HEK293 (cell line): ENCODE measurements around the gene DDR2.

Experiments
- ZNF16 ChIP-seq: fragments of 450-650 bp; formaldehyde crosslinking; IDR thresholded peaks from 2 replicates; pipeline ENCODE4 v1.5.1; 2016; ENCODE audit warnings: low read depth, missing biosample characterization, missing genetic modification characterization
- ZNF629 ChIP-seq: fragments of 450-650 bp; formaldehyde crosslinking; IDR thresholded peaks from 2 replicates; pipeline ENCODE4 v1.5.1; 2017; ENCODE audit warnings: missing biosample characterization, missing genetic modification characterization
- ZNF670 ChIP-seq: fragments of 450-650 bp; formaldehyde crosslinking; IDR thresholded peaks from 2 replicates; pipeline ENCODE4 v1.5.1; 2016; ENCODE audit warnings: missing biosample characterization, missing genetic modification characterization, low read depth
- ZNF747 ChIP-seq: fragments of 450-650 bp; formaldehyde crosslinking; IDR thresholded peaks from 2 replicates; pipeline ENCODE4 v1.5.1; 2016; ENCODE audit warnings: missing biosample characterization, missing genetic modification characterization
- TF ChIP-seq, protein P1 (sequence below): fragments of 450-650 bp; formaldehyde crosslinking; IDR thresholded peaks from 2 replicates; pipeline ENCODE4 v1.5.1; 2016; ENCODE audit warnings: missing biosample characterization, missing genetic modification characterization
- TF ChIP-seq, protein P2 (sequence below): fragments of 450-650 bp; formaldehyde crosslinking; IDR thresholded peaks from 2 replicates; pipeline ENCODE4 v1.5.1; 2016; ENCODE audit warnings: missing biosample characterization, missing genetic modification characterization

DNA sequence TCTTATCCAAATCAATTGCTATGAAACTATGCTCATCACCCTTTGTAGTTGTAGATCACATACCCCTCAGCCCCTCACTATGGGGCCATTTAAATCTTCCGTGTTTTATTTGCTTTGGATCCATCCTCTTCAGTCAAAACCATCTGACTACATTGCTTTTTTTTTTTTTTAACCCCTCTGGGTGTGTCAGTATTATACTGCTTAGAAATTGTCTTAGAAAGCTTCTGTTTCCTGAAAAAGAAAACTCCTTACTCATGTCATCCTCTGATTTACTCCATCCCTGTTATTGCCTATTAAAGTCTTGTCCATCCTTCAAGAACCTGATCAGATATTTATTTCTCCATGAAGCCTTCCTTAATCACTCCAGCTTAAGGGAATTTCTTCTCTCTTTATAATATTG is 84.3 kb downstream of the DDR2 start:
- TF ChIP-seq, protein P1, sequence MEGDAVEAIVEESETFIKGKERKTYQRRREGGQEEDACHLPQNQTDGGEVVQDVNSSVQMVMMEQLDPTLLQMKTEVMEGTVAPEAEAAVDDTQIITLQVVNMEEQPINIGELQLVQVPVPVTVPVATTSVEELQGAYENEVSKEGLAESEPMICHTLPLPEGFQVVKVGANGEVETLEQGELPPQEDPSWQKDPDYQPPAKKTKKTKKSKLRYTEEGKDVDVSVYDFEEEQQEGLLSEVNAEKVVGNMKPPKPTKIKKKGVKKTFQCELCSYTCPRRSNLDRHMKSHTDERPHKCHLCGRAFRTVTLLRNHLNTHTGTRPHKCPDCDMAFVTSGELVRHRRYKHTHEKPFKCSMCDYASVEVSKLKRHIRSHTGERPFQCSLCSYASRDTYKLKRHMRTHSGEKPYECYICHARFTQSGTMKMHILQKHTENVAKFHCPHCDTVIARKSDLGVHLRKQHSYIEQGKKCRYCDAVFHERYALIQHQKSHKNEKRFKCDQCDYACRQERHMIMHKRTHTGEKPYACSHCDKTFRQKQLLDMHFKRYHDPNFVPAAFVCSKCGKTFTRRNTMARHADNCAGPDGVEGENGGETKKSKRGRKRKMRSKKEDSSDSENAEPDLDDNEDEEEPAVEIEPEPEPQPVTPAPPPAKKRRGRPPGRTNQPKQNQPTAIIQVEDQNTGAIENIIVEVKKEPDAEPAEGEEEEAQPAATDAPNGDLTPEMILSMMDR (tag by site-specific recombination), result no peak
- TF ChIP-seq ZNF670 (tag by site-specific recombination), result no peak
- TF ChIP-seq ZNF629 (tag by site-specific recombination), result no peak
- TF ChIP-seq ZNF747, result no peak
- TF ChIP-seq, protein P2, sequence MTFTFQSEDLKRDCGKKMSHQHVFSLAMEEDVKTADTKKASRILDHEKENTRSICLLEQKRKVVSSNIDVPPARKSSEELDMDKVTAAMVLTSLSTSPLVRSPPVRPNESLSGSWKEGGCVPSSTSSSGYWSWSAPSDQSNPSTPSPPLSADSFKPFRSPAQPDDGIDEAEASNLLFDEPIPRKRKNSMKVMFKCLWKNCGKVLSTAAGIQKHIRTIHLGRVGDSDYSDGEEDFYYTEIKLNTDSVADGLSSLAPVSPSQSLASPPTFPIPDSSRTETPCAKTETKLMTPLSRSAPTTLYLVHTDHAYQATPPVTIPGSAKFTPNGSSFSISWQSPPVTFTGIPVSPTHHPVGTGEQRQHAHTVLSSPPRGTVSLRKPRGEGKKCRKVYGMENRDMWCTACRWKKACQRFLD (tag by site-specific recombination), result no peak
- no peak for TF ChIP-seq ZNF16
